B cell (primary cell): Measurements from ENCODE around the gene FGD4.

Source experiments
- CTCF ChIP-seq: fragments of 200-600 bp; IDR thresholded peaks from one replicate; pipeline ENCODE4 v1.8.0; 2022; ENCODE audit warnings: antibody characterized with exemption, mild to moderate bottlenecking
- EZH2 ChIP-seq: IDR thresholded peaks from 2 replicates; pipeline ENCODE4 v1.6.1; 2012; ENCODE audit warnings: borderline replicate concordance, low read depth, mild to moderate bottlenecking, moderate library complexity, low read length; ENCODE audit not compliant: insufficient read depth, poor library complexity, severe bottlenecking

GRCh38 chr12:32595251-32595650, 195.9 kb downstream of the FGD4 start:
- TF ChIP-seq CTCF: no peak
- no peak for TF ChIP-seq EZH2
